IMR-90 (cell line): ENCODE results near the gene PNMA1. TPM values are rescaled to one million over a fixed set of nuclear protein-coding genes. Genes with fewer than 3 reads are reported as not detected.

Source experiments
- ATAC-seq: fragments of 200-7000 bp; cut with Tn5 transposase; 2 replicates; pipeline ENCODE4 v1.9.1; 2020; ENCODE audit warnings: low read depth, mild to moderate bottlenecking, moderate library complexity
- BruUV-seq: library from RNA; stranded (reverse); fragments of 400-500 nt; replicated peaks from 2 replicates; lab custom pipeline; 2021; lab: Mats Ljungman, UMichigan
- CTCF ChIA-PET: fragments of 300-600 bp; formaldehyde crosslinking; extraction: SDS; loops from one replicate; lab custom pipeline; 2021; ENCODE audit warnings: antibody characterized with exemption; lab: Yijun Ruan, JAX
- POLR2A ChIA-PET: fragments of 300-600 bp; sonication (Branson Sonifier 250); formaldehyde crosslinking; loops from one replicate; lab custom pipeline; 2022; ENCODE audit warnings: antibody characterized with exemption; ENCODE audit not compliant: unreplicated experiment; lab: Charles Lee
- DNase-seq: peaks from one replicate; pipeline ENCODE4 v3.0.0; 2013
- H2AFZ ChIP-seq: replicated peaks from 2 replicates; pipeline ENCODE3; 2013; ENCODE audit warnings: low read length, mild to moderate bottlenecking; ENCODE audit not compliant: poor library complexity
- H2AK5ac ChIP-seq: 2 replicates; pipeline ENCODE4 v1.6.1; 2013; ENCODE audit warnings: low read depth, low read length, inconsistent platforms
- H2AK9ac ChIP-seq: replicated peaks from 2 replicates; pipeline ENCODE3; 2013; ENCODE audit warnings: mild to moderate bottlenecking, low read depth, low read length, moderate library complexity; ENCODE audit not compliant: poor library complexity
- H2BK120ac ChIP-seq: 2 replicates; pipeline ENCODE4 v1.6.1; 2013; ENCODE audit warnings: low read depth, low read length, inconsistent platforms
- H2BK15ac ChIP-seq: 3 replicates; pipeline ENCODE4 v1.6.1; 2013; ENCODE audit warnings: low read depth, low read length, inconsistent platforms
- H2BK20ac ChIP-seq: 2 replicates; pipeline ENCODE4 v1.6.1; 2013; ENCODE audit warnings: low read depth, mild to moderate bottlenecking, inconsistent platforms, low read length, moderate library complexity
- H2BK5ac ChIP-seq: 2 replicates; pipeline ENCODE4 v1.6.1; 2013; ENCODE audit warnings: mild to moderate bottlenecking, low read depth, low read length, inconsistent platforms; ENCODE audit not compliant: poor library complexity, severe bottlenecking
- H3K14ac ChIP-seq: replicated peaks from 2 replicates; pipeline ENCODE4 v1.6.1; 2013; ENCODE audit warnings: low read depth, low read length, inconsistent platforms
- H3K18ac ChIP-seq: 2 replicates; pipeline ENCODE4 v1.6.1; 2013; ENCODE audit warnings: low read depth, low read length, control low read depth
- H3K23ac ChIP-seq: 2 replicates; pipeline ENCODE4 v1.6.1; 2013; ENCODE audit warnings: low read depth, low read length, inconsistent platforms
- H3K27ac ChIP-seq: 2 replicates; pipeline ENCODE4 v1.5.1; 2013; ENCODE audit warnings: mild to moderate bottlenecking, control low read depth, low read length; ENCODE audit not compliant: insufficient read depth
- H3K27me3 ChIP-seq: 2 replicates; pipeline ENCODE4 v1.6.1; 2013; ENCODE audit warnings: low read length; ENCODE audit not compliant: control insufficient read depth, insufficient read depth
- H3K36me3 ChIP-seq: 2 replicates; pipeline ENCODE4 v1.6.1; 2013; ENCODE audit warnings: low read length, mixed read lengths; ENCODE audit not compliant: control insufficient read depth, insufficient read depth
- H3K4ac ChIP-seq: 2 replicates; pipeline ENCODE4 v1.6.1; 2013; ENCODE audit warnings: low read depth, low read length, inconsistent platforms
- H3K4me1 ChIP-seq: 2 replicates; pipeline ENCODE4 v1.6.1; 2013; ENCODE audit warnings: low read length, mixed read lengths; ENCODE audit not compliant: control insufficient read depth, insufficient read depth
- H3K4me2 ChIP-seq: 2 replicates; pipeline ENCODE4 v1.6.1; 2013; ENCODE audit warnings: low read depth, mild to moderate bottlenecking, control low read depth, low read length, moderate library complexity
- H3K4me3 ChIP-seq: 2 replicates; pipeline ENCODE4 v1.5.1; 2013; ENCODE audit warnings: low read depth, mild to moderate bottlenecking, control low read depth, low read length, moderate library complexity; ENCODE audit not compliant: insufficient read depth
- H3K56ac ChIP-seq: 2 replicates; pipeline ENCODE4 v1.6.1; 2013; ENCODE audit warnings: low read length, inconsistent platforms; ENCODE audit not compliant: insufficient read depth; ENCODE audit errors: extremely low read depth
- H3K79me1 ChIP-seq, 2 experiments: 2 replicates each; pipeline ENCODE4 v1.6.1; 2013; ENCODE audit warnings: low read length in 2 of 2, inconsistent platforms in 1 of 2, low read depth in 1 of 2
- H3K9ac ChIP-seq: 2 replicates; pipeline ENCODE4 v1.6.1; 2013; ENCODE audit warnings: low read depth, low read length, control low read depth
- H3K9me1 ChIP-seq: 2 replicates; pipeline ENCODE4 v1.6.1; 2013; ENCODE audit warnings: low read length, inconsistent platforms; ENCODE audit not compliant: insufficient read depth
- H3K9me3 ChIP-seq: 2 replicates; pipeline ENCODE4 v1.6.1; 2013; ENCODE audit warnings: low read length; ENCODE audit not compliant: control insufficient read depth, insufficient read depth
- H4K20me1 ChIP-seq: 2 replicates; pipeline ENCODE4 v1.6.1; 2013; ENCODE audit warnings: low read length, inconsistent platforms; ENCODE audit not compliant: insufficient read depth
- H4K5ac ChIP-seq: 2 replicates; pipeline ENCODE4 v1.6.1; 2013; ENCODE audit warnings: mild to moderate bottlenecking, low read depth, low read length, control low read depth
- H4K8ac ChIP-seq, 2 experiments: 2 replicates each; pipeline ENCODE4 v1.6.1; 2013; ENCODE audit warnings: low read depth in 2 of 2, low read length in 2 of 2, control low read depth in 1 of 2, inconsistent platforms in 1 of 2
- H4K91ac ChIP-seq: 2 replicates; pipeline ENCODE4 v1.6.1; 2013; ENCODE audit warnings: low read depth, low read length, inconsistent platforms; ENCODE audit not compliant: insufficient read depth
- BHLHE40 ChIP-seq: fragments of 150-350 bp; IDR thresholded peaks from 2 replicates; pipeline ENCODE4 v1.6.1; 2016; ENCODE audit warnings: mild to moderate bottlenecking, low read depth, low read length
- CEBPB ChIP-seq: IDR thresholded peaks from 2 replicates; pipeline ENCODE4 v1.6.1; 2012; ENCODE audit warnings: low read depth, low read length, improper control_type of control experiment
- CHD1 ChIP-seq: IDR thresholded peaks from 2 replicates; pipeline ENCODE4 v1.6.1; 2012; ENCODE audit warnings: low read depth, low read length, improper control_type of control experiment
- CTCF ChIP-seq: conservative IDR thresholded peaks from 2 replicates; pipeline ENCODE4 v1.5.1; 2012; ENCODE audit warnings: mild to moderate bottlenecking, low read depth, low read length, improper control_type of control experiment
- FOS ChIP-seq: fragments of 150-350 bp; IDR thresholded peaks from 2 replicates; pipeline ENCODE4 v1.6.1; 2016; ENCODE audit warnings: low read depth, low read length
- MAFK ChIP-seq: IDR thresholded peaks from 2 replicates; pipeline ENCODE4 v1.6.1; 2012; ENCODE audit warnings: low read depth, low read length, improper control_type of control experiment
- MAZ ChIP-seq: IDR thresholded peaks from 2 replicates; pipeline ENCODE4 v1.6.1; 2012; ENCODE audit warnings: low read depth, mild to moderate bottlenecking, low read length, improper control_type of control experiment, moderate library complexity, borderline replicate concordance
- MXI1 ChIP-seq: IDR thresholded peaks from 2 replicates; pipeline ENCODE4 v1.6.1; 2012; ENCODE audit warnings: low read depth, mild to moderate bottlenecking, low read length, moderate library complexity, borderline replicate concordance
- NFE2L2 ChIP-seq: fragments of 150-350 bp; IDR thresholded peaks from 2 replicates; pipeline ENCODE4 v1.6.1; 2016; ENCODE audit warnings: low read depth, mild to moderate bottlenecking, low read length
- POLR2A ChIP-seq: IDR thresholded peaks from 2 replicates; pipeline ENCODE4 v1.6.1; 2012; ENCODE audit warnings: mild to moderate bottlenecking, low read depth, low read length
- RAD21 ChIP-seq: IDR thresholded peaks from 2 replicates; pipeline ENCODE4 v1.6.1; 2012; ENCODE audit warnings: low read length, improper control_type of control experiment
- RCOR1 ChIP-seq: IDR thresholded peaks from 2 replicates; pipeline ENCODE4 v1.6.1; 2012; ENCODE audit warnings: mild to moderate bottlenecking, low read length, improper control_type of control experiment; ENCODE audit not compliant: insufficient replicate concordance
- RFX5 ChIP-seq: IDR thresholded peaks from 2 replicates; pipeline ENCODE4 v1.8.0; 2012; ENCODE audit warnings: low read depth, mild to moderate bottlenecking, low read length, moderate library complexity
- SMC3 ChIP-seq: fragments of 150-350 bp; IDR thresholded peaks from 2 replicates; pipeline ENCODE4 v1.6.1; 2016; ENCODE audit warnings: low read depth, mild to moderate bottlenecking, antibody characterized with exemption, low read length, moderate library complexity
- USF2 ChIP-seq: fragments of 150-350 bp; IDR thresholded peaks from 2 replicates; pipeline ENCODE4 v1.6.1; 2017; ENCODE audit warnings: mild to moderate bottlenecking, antibody characterized with exemption, low read length, low read depth
- WGBS, 2 experiments: methylation state at CpG; one replicate each; pipeline versions ENCODE4 v1.1.5 to v1.1.7; 2013; ENCODE audit warnings: missing lambda C conversion rate in 2 of 2; ENCODE audit not compliant: insufficient read length in 1 of 2; ENCODE audit errors: extremely low coverage in 2 of 2; 5-methylcytosine and 5-hydroxymethylcytosine counted together
- dilution Hi-C: fragments of 300-500 bp; cut with HindIII; formaldehyde crosslinking; loops from one replicate; pipeline ENCODE4 v1.14.3; 2018; ENCODE audit warnings: low sequenced_read_pairs; ENCODE audit not compliant: unreplicated experiment
- in situ Hi-C: fragments of 300-500 bp; cut with MboI; formaldehyde crosslinking; loops from 3 replicates; pipeline ENCODE4 v1.14.3; 2019; ENCODE audit warnings: low sequenced_read_pairs, inconsistent platforms, mixed read lengths
- intact Hi-C: fragments of 100-400 bp; cut with micrococcal nuclease; formaldehyde crosslinking; loops from 2 replicates; pipeline ENCODE4 v1.10.0; 2022
- polyA plus RNA-seq, 3 experiments: library from polyadenylated mRNA; depleted of rRNA; stranded (reverse); fragments of >200 nt; gene quantifications; 2 replicates each; pipeline ENCODE4 v1.2.3, GENCODE V29; 2012; ENCODE audit warnings: low replicate concordance in 1 of 3
- total RNA-seq: library from RNA; depleted of rRNA; stranded (reverse); fragments of >200 nt; gene quantifications from 2 replicates; pipeline ENCODE4 v1.2.3, GENCODE V29; 2012
- TF ChIP-seq, protein P1 (sequence below): fragments of 150-350 bp; IDR thresholded peaks from 2 replicates; pipeline ENCODE4 v1.6.1; 2016; ENCODE audit warnings: low read depth, mild to moderate bottlenecking, low read length, moderate library complexity, borderline replicate concordance

PNMA1 gene
- total and polyA plus RNA-seq, 2 of the 4 experiments (the other 2 are of a cell fraction), result 6.5 to 28.2 TPM

DNA sequence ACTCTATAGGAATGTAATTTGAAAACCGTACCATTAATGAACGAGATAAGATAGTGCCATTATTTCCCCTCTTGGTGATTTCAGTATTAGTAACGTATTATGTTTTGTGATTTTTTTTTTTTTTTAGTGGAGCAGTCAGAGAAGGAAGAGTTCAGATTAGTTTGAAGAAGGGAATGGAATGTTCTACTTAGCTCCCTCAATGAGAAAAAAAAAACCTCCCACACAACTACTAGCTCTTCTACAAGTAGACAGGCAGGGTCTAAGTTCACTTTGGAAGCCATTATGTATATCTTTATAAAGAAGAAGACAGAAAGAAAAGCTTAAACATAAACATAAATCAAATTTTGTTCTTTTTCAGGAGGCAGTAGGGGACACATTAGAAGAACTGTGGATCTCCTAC, 27.3 kb downstream of the PNMA1 start:
- Histone ChIP-seq H3K27me3 (no peaks in the 10 kb centered on the region), H3K14ac (no peak overlapping the region), H2AFZ (no peak overlapping the region), H3K4me3 (no peak overlapping the region), H3K9me3 (no peaks in the 10 kb centered on the region), H3K36me3 (peaks cover 6% of the 10 kb centered on the region; the same call in 1 of the 2 replicates), H2AK5ac (no peak overlapping the region), H2BK15ac (no peak overlapping the region), H4K20me1 (no peaks in the 10 kb centered on the region), H2BK20ac (no peak overlapping the region), H3K27ac (no peak overlapping the region), H4K91ac (no peak overlapping the region), H3K23ac (no peak overlapping the region), H3K79me1 (no peaks in the 10 kb centered on the region), H2BK120ac (no peak overlapping the region), H3K56ac (no peak overlapping the region), H3K18ac (no peak overlapping the region), H3K4me2 (no peak overlapping the region), H3K4me1 (no peaks in the 10 kb centered on the region), H3K9me1 (no peaks in the 10 kb centered on the region), H3K4ac (no peak overlapping the region), H3K9ac (no peak overlapping the region), H4K8ac (no peak overlapping the region), H4K5ac (no peak overlapping the region), H2AK9ac (no peak overlapping the region), H2BK5ac (no peak overlapping the region)
- dilution Hi-C loops (no loop called here), in situ Hi-C loops (no loop called here), intact Hi-C loops (no loop called here)
- no peak for DNase-seq
- ChIA-PET POLR2A (no interaction called here), CTCF (interaction anchor here (0.6 kb wide), 2 partner anchors 11 to 21 kb away, joined by 4 read pairs; no protein-coding TSS in a partner anchor)
- ATAC-seq, result no peak
- BruUV-seq, result no TSS peak
- TF ChIP-seq BHLHE40 (no peak), CTCF (no peak), MAFK (no peak), NFE2L2 (no peak), MXI1 (no peak), RAD21 (no peak), RFX5 (no peak), RCOR1 (no peak), POLR2A (no peak), CHD1 (no peak), USF2 (no peak), CEBPB (no peak), MAZ (no peak), SMC3 (no peak), FOS (no peak)
- TF ChIP-seq, protein P1, sequence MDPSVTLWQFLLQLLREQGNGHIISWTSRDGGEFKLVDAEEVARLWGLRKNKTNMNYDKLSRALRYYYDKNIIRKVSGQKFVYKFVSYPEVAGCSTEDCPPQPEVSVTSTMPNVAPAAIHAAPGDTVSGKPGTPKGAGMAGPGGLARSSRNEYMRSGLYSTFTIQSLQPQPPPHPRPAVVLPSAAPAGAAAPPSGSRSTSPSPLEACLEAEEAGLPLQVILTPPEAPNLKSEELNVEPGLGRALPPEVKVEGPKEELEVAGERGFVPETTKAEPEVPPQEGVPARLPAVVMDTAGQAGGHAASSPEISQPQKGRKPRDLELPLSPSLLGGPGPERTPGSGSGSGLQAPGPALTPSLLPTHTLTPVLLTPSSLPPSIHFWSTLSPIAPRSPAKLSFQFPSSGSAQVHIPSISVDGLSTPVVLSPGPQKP, result no peak
- no CpG with 5 or more reads among the region's 3 CpGs for WGBS, 2 experiments
